NCI-H1417 treated with DMSO at 0.1 percent for 48 hours (cell line): ENCODE data around the gene SELL.
"Not testable (repeated sequence)": the region's sequence is repeated elsewhere in the genome, so short reads cannot be mapped to it uniquely, and the experiment has no call there.

ENCODE experiments used
- DNase-seq: peaks from one replicate; lab custom pipeline; 2025; lab: John Stamatoyannopoulos, UW

Gene SELL

GRCh38 chr1:169667699-169668596 lies 43.5 kb downstream of the SELL start:
- DNase-seq, result not testable (repeated sequence)

GRCh38 chr1:169667227-169667639 lies 44.2 kb downstream of the SELL start:
- DNase-seq, result not testable (repeated sequence)

GRCh38 chr1:169662680-169663079 lies 48.7 kb downstream of the SELL start:
- not testable (repeated sequence) for DNase-seq

DNA sequence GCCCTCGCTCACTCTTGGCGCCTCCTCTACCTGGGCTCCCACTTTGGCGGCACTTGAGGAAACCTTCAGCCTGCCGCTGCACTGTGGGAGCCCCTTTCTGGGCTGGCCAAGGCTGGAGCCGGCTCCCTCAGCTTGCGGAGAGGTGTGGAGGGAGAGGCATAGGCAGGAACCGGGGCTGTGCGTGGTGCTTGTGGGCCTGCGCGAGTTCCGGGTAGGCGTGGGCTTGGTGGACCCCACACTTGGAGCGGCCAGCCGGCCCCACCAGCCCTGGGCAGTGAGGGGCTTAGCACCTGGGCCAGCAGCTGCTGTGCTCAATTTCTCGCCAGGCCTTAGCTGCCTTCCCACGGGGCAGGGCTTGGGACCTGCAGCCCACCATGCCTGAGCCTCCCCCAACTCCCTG lies 50.4 kb downstream of the SELL start:
- not testable (repeated sequence) for DNase-seq

GRCh38 chr1:169658777-169659176 lies 52.6 kb downstream of the SELL start:
- not testable (repeated sequence) for DNase-seq

DNA sequence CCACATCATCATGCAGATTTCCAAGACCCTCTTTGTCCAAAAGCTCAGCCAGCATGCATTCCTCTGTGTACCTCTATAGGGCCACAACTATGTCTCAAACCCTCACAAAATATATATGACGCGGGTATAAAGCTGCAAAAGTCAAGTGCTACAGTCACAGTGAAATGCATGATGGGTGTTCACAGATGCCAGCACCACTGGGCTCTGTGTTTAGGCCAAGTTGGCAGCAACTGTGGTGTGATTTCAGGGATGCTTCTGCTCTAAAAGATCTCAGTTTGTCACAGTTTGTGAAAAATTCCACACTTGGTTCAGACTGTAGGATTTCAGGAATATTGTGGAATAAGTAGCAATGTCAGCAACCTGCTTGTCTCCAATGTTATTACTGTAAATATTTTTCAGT lies 57.5 kb downstream of the SELL start:
- DNase-seq, result no peak

DNA sequence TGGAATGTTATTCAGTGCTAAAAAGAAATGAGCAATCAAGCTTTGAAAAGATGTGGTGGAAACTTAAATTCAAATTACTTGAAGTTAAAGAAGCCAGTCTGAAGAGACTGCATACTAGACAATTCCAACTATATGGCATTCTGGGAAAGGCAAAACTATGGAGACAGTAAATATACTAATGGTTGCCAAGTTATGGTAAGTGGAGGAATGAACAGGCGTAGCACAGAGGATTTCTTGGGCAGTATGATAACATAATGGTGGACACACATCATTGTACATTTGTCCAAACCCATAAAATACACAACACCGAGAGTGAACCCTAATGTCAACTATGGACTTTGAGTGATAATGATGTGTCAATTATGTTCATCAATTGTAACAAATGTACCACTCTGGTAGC lies 60.4 kb downstream of the SELL start:
- DNase-seq, result no peak

DNA sequence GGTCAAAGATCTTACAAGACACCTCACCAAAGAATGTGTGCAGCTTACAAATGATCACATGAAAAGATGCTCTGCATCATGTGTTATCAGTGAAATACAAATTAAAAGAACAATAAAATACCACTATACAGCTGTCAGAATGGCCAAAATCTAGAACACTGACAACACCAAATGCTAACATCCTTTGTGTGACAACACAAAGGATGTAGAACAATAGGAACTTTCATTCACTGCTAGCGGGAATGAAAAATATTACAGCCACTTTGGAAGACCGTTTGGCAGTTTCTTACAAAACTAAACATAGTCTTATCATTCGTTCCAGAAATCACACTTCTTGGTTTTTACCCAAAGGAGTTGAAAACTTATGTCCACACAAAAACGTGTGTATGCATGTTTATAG lies 60.9 kb downstream of the SELL start:
- no peak for DNase-seq

- DNase-seq, result no peak
These were observed 62.7 kb downstream of the SELL start for GRCh38 chr1:169648709-169649108.

- DNase-seq, result no peak
These were observed 63.2 kb downstream of the SELL start for GRCh38 chr1:169648187-169648586.

- no peak for DNase-seq
These were observed 63.9 kb downstream of the SELL start for GRCh38 chr1:169647512-169647911.

DNA sequence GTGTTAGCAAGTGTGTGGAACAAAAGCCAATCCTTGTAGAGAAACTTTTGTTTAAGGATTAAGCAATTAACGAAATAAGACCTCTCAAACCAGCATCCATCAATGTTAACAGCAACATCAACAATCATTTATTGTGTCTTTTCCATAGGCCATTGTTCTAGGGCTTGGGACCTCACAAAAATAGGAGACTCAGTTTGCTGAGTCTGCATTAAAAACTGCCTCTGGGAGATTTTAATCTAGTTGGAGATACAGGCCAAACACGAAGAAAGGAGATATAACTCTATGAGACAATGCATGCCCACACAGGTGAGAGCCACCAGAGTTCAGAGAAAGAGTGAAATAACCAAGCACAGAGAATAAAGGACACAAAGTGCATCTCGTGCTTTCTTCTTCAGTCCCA lies 67.1 kb downstream of the SELL start:
- DNase-seq, result no peak
